KG1 (cell line): Measurements from ENCODE around the gene TTC7B.
"Not testable (repeated sequence)": the region's sequence is repeated elsewhere in the genome, so short reads cannot be mapped to it uniquely, and the experiment has no call there.

ENCODE experiments used
- DNase-seq: peaks from one replicate; lab custom pipeline; 2025; lab: John Stamatoyannopoulos, UW

The TTC7B gene

GRCh38 chr14:90525353-90526028, 290.7 kb downstream of the TTC7B start:
- not testable (repeated sequence) for DNase-seq

GRCh38 chr14:90523961-90524875, 292.0 kb downstream of the TTC7B start:
- DNase-seq = no peak

GRCh38 chr14:90523544-90523943, 292.7 kb downstream of the TTC7B start:
- DNase-seq = no peak

GRCh38 chr14:90522571-90523191, 293.5 kb downstream of the TTC7B start:
- DNase-seq = no peak

GRCh38 chr14:90521930-90522483, 294.2 kb downstream of the TTC7B start:
- DNase-seq = no peak

GRCh38 chr14:90521084-90521929, 294.9 kb downstream of the TTC7B start:
- no peak for DNase-seq

- DNase-seq = no peak
Observed at GRCh38 chr14:90520326-90520725, 295.9 kb downstream of the TTC7B start.

- DNase-seq = no peak
Observed at GRCh38 chr14:90519262-90519920, 296.8 kb downstream of the TTC7B start.

- DNase-seq = no peak
Observed at GRCh38 chr14:90518941-90519256, 297.3 kb downstream of the TTC7B start.

GRCh38 chr14:90518069-90518940, 297.9 kb downstream of the TTC7B start:
- no peak for DNase-seq

- DNase-seq = no peak
Observed at GRCh38 chr14:90517076-90517841, 299.0 kb downstream of the TTC7B start.

GRCh38 chr14:90514566-90514965, 301.7 kb downstream of the TTC7B start:
- DNase-seq = no peak

- no peak for DNase-seq
Observed at GRCh38 chr14:90514015-90514398, 302.2 kb downstream of the TTC7B start.

GRCh38 chr14:90513161-90514014, 302.8 kb downstream of the TTC7B start:
- no peak for DNase-seq

- DNase-seq = no peak
Observed at GRCh38 chr14:90512329-90512991, 303.8 kb downstream of the TTC7B start.

- no peak for DNase-seq
Observed at GRCh38 chr14:90511795-90512328, 304.4 kb downstream of the TTC7B start.

GRCh38 chr14:90511252-90511651, 305.0 kb downstream of the TTC7B start:
- no peak for DNase-seq

- DNase-seq = no peak
Observed at GRCh38 chr14:90510159-90510558, 306.1 kb downstream of the TTC7B start.
